NB4 (cell line): Measurements from ENCODE around the gene RRAD.

Experiments used
- CTCF ChIP-seq: IDR thresholded peaks from one replicate; pipeline ENCODE4 v1.5.1; 2012; ENCODE audit warnings: low read depth, low read length
- MAX ChIP-seq: IDR thresholded peaks from 2 replicates; pipeline ENCODE4 v1.6.1; 2011; ENCODE audit warnings: low read depth, low read length
- MYC ChIP-seq: IDR thresholded peaks from 2 replicates; pipeline ENCODE4 v1.6.1; 2011; ENCODE audit warnings: low read depth, low read length
- POLR2A ChIP-seq: IDR thresholded peaks from 2 replicates; pipeline ENCODE4 v1.6.1; 2011; ENCODE audit warnings: mild to moderate bottlenecking; ENCODE audit not compliant: insufficient read length; ENCODE audit errors: extremely low read depth

GRCh38 chr16:66915041-66915440, 10.3 kb downstream of the RRAD start:
- TF ChIP-seq CTCF = no peak
- TF ChIP-seq POLR2A = no peak
- TF ChIP-seq MYC = no peak
- TF ChIP-seq MAX = no peak
